CD4-positive, alpha-beta T cell treated with Interleukin-1 beta for 1 hour (primary cell): Measurements from ENCODE around the gene PRRC2B.

Experiments used
- DNase-seq, 2 donors: peaks; one replicate each; pipeline ENCODE4 v3.0.0-alpha.2; 2020 to 2022

PRRC2B gene

GRCh38 chr9:131474711-131475110 is 80.8 kb downstream of the PRRC2B start:
- DNase-seq = no peak

GRCh38 chr9:131475111-131475955 is 81.4 kb downstream of the PRRC2B start:
- DNase-seq = no peak

- no peak for DNase-seq
Measured at GRCh38 chr9:131475956-131476776, 82.3 kb downstream of the PRRC2B start.

- DNase-seq = no peak
Measured at GRCh38 chr9:131476777-131477345, 83.0 kb downstream of the PRRC2B start.

- DNase-seq = no peak
Measured at GRCh38 chr9:131477367-131477766, 83.5 kb downstream of the PRRC2B start.

DNA sequence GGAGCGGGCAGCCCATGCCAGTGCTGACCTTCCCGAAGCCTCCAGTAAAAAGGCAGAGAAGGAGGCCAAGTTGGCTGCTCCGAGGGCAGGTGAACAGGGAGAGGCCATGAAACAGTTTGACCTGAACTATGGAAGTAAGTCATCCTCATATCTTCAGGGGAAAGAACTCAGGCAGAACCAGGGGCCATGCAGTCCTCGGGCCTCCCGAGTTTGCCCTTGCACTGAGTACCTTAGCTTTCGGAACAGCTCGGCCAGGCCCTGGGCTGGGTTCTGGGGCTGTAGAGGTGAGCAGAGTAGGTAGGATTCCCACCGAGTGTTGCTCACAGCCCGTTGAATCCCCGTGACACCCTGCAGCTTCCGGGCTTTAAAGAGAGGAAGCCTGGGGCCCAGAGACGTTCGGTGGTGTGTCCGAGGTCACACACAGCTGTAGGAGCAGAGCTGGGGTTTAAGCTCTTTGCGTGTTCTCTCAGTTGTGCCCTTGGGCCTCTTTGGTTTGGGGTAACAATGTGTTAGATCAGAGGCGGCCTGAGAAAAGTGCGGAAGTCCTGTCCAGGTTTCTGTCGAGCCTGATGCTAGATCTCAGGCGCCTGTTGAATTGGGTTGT is 84.0 kb downstream of the PRRC2B start:
- no peak for DNase-seq

- DNase-seq = peak; percentile 48 to 63
Measured at GRCh38 chr9:131478421-131478868, 84.6 kb downstream of the PRRC2B start.

GRCh38 chr9:131478911-131479310 is 85.0 kb downstream of the PRRC2B start:
- no peak for DNase-seq

DNA sequence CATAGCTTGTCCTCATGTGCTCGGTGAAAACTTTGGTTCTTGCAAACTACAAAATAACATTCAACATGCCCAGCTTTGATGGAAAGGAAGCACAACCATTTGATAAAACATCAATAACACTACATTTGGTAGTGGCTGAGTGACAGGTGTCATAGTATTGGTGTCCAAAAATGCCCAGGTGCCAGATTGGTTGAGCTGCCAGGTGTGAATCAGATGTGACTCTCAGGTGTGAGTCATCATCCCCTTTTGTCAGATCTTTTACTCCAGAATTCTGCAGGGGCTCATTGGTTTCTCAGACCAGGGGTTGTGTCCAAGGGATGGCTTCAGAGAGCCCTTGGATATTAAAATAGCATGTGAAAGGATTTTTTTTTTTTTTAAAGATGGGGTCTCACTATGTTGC is 86.4 kb downstream of the PRRC2B start:
- DNase-seq = no peak

DNA sequence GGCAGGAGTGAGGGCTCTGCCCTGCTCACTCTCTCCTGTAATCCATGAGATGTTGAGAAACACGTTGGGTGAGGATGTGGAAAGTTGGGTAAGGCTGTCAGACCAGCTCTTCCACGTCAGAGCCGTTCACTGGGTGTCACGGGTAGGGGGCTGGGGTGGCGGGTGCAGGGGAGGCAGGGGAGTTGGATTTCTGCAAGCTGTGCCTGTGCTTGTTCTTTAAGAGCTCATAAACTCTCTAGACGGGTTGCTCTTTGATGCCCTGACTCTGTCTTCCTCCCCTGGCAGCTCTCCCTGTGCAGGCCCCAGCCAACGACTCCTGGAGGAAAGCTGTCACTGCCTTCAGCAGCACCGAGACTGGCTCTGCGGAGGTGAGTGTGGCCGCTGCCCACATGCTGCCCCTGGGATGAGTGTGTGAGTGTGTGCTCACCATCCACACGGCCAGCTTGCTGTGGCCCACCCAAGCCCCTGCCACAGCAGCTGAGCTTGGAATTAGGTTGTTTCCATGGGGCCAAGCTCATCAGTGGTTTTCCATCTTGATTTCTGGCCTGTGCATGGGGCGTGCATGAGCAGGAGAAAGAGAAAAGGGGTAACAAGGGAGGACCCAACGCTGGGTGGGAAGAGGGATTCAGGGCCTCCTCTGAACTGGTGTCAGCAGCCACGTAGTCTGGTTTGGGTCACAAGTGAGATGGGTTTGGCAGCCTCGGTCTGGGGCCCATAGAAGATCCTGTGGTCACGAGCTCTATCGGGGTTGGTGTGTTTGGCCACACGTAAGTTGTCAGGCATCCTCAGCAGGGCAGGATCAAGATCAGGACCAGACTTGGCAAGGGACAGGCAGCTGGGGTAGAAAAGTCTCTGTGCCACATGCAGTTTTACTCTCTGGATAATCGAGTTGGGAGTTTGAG is 87.8 kb downstream of the PRRC2B start:
- no peak for DNase-seq

DNA sequence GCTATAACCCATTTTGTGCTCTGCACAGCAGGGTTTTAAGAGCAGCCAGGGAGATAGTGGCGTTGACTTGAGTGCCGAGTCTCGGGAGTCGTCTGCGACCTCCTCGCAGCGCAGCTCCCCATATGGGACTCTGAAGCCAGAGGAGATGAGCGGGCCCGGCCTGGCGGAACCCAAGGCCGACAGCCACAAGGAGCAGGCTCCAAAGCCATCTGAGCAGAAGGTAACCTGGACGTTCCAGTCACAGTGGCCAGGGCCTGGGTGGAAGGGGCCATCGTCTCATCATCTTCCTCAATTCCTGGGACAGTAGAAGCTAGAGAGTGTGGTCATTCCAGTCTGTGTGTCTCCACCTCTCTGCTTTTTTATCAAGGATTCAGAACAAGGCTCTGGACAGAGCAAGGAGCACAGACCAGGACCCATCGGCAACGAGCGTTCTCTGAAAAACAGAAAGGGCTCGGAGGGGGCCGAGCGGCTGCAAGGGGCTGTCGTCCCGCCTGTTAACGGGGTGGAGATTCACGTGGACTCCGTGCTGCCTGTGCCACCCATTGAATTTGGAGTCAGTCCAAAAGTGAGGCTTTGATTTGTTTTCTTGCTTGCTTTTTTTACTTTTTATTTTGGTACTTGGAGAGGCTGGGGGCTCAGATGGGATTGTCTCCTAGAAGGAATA is 88.6 kb downstream of the PRRC2B start:
- DNase-seq = no peak

DNA sequence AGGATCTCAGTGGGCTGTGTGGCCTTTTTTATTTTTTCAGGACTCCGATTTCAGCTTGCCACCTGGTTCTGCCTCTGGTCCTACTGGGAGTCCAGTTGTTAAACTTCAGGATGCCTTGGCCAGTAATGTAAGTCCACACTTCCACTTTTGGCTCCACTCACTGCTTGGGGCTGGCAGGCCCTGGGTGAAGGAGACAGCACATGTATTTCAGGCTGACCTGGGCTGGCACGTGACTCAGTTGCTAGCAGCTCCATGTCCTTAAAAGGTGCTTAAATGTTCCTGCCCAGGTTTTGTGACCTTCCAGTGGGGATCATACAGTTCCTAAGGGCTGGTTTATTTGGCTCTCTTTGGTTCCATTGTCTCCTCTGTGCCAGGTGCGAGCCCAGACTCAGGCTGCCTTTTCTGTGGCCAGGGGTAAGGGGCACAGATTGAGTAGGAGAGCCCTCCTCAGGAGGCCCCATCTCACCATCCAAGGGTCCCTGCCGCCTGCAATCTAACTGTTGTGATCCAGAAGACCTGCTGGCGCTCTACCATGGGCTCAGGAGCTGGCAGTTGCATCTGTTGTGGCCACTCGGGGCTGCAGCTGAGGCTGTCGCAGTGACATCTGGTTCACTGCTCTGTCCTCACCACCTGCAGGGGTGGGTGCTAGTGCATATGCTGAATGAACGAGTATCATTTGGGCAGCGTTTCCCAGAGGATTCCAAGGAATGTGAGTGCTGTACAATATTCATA is 89.6 kb downstream of the PRRC2B start:
- no peak for DNase-seq

DNA sequence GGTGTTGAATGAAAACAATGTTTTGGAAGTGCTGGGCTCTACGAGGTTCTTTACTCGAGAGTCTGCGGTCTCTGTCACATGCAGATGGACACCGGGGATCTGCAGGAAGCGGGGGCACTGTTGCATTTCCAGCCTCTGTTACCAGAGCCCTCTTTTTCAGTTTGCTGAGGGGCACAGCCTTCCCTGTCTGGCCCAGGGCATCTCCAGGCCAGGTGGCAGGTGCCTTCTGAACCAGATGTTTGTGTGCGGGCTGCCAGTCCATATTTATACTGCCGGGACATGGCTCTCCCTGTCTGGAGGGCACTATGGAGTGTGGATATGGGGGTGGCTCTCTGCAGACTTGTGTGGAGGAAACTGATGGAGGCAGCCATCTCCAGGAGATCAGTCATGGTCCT is 90.2 kb downstream of the PRRC2B start:
- no peak for DNase-seq

DNA sequence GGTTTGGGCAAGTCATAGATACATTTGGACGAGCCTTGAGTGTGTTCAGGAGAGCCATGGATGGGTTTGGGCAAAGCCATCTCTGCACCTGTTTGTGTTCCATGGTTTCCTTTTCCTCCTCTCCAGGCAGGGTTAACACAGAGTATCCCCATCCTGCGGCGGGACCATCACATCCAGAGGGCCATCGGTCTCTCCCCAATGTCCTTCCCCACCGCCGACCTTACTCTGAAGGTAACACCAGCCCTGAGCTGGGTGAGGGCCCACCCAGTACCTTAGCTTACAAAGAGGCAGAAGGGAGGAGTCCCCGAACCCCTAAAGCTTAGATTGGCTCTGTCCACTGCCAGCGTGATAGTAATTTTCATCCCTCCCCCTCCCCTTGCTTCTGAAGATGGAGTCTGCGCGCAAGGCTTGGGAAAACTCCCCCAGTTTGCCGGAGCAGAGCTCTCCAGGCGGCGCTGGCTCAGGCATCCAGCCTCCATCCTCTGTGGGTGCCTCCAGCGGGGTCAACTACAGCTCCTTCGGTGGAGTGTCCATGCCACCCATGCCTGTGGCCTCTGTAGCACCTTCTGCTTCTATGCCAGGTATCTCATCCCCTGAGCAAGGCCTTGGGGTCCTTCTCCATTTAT is 90.8 kb downstream of the PRRC2B start:
- no peak for DNase-seq

DNA sequence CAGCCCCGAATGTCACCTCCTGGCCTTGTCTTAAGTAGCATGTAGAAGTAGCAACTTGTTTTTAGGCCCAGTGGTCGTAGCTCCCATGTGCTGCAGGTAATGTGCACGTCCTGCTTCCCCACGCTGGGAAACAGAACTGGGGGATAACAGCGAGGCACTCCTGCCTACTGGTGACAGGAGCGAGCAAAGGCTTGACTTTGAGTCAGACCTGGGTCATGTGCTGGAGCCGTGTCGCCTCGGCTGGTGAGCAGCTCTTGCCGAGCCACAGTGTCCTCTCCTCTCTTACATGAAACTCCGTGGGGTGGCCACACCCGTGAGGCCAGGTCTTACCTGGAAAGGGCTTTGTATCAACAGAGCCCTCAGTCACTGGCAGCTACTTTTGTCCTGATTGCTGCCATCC is 91.3 kb downstream of the PRRC2B start:
- no peak for DNase-seq

GRCh38 chr9:131485728-131486422 is 92.0 kb downstream of the PRRC2B start:
- no peak for DNase-seq

DNA sequence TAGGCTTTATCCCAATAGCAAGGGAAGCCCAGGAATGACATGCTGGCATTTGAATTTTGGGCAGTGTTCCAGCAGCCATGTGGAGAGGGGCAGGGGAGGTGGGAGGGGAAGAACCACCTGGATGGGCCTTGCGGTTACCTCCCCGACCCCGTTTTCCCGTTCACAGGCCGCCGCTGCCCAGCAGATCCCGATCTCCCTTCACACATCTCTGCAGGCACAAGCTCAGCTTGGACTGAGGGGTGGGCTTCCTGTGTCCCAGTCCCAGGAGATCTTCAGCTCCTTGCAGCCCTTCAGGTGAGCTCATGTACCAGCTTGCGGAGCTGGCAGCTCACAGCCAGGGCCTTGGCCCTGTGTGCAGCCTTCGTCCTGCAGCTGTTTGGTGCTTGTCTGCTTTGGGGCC is 93.1 kb downstream of the PRRC2B start:
- DNase-seq = no peak

DNA sequence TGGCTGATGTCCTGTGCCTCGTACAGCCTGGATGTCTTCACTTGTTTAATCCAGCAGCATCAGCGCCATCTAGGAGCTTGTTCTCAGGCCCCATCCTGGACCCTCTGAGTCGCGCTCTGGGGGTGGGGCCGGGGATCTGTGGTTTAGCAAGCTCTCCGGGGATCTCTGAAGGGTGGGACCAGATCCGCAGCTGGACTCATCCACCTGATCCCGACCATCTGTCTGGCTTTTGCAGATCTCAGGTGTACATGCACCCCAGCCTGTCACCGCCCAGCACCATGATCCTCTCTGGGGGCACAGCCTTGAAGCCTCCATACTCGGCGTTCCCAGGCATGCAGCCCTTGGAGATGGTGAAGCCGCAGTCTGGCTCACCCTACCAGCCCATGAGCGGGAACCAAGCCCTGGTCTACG is 93.7 kb downstream of the PRRC2B start:
- no peak for DNase-seq

- no peak for DNase-seq
Measured at GRCh38 chr9:131490514-131490913, 96.6 kb downstream of the PRRC2B start.
